Measurements from ENCODE around the gene RAPGEF4. TPM values are rescaled to one million over a fixed set of nuclear protein-coding genes. Genes with fewer than 3 reads are reported as not detected.

The RAPGEF4 gene
- total and polyA plus RNA-seq, 2 of the 8 experiments (the other 6 are each of a cell fraction or from before 2014, with no cell fraction given), result 1.2 to 2.6 TPM

DNA sequence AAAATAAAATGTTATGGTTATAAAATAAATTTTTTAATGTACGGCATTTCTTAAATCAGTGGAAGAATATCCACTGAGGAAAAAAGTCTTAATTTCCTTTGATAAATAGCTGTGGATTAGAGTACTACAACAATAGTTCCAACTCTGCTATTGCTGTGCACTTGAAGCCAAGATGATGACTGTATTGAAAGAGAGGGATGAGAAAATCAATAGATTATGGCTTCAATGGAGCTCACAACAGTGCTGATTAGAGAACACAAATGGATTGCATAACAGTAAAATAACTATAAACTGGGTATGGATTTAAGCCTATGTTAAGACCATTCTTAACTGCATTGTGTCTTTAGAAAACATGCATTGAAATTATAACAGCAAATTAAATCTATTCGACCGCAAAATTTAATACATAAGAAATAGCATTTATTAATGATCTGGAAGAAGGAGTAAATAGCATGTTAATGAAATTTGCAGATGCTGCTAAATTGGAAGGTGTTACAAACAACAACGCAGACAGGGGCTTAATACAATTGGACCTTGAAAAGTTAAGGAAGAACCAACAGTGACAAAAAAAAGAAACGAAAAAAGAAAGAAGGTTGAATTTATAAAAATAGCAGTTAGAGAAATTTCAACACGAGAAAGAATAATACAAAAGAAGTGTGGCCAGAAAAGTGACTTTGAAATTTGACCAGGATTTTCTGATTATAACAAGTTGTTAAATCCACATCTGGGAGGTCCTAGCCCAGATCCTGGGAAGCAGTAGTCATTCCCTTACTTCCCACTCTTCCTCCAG is 331.4 kb downstream of the RAPGEF4 start (continued):
- TF ChIP-seq, protein P1, sequence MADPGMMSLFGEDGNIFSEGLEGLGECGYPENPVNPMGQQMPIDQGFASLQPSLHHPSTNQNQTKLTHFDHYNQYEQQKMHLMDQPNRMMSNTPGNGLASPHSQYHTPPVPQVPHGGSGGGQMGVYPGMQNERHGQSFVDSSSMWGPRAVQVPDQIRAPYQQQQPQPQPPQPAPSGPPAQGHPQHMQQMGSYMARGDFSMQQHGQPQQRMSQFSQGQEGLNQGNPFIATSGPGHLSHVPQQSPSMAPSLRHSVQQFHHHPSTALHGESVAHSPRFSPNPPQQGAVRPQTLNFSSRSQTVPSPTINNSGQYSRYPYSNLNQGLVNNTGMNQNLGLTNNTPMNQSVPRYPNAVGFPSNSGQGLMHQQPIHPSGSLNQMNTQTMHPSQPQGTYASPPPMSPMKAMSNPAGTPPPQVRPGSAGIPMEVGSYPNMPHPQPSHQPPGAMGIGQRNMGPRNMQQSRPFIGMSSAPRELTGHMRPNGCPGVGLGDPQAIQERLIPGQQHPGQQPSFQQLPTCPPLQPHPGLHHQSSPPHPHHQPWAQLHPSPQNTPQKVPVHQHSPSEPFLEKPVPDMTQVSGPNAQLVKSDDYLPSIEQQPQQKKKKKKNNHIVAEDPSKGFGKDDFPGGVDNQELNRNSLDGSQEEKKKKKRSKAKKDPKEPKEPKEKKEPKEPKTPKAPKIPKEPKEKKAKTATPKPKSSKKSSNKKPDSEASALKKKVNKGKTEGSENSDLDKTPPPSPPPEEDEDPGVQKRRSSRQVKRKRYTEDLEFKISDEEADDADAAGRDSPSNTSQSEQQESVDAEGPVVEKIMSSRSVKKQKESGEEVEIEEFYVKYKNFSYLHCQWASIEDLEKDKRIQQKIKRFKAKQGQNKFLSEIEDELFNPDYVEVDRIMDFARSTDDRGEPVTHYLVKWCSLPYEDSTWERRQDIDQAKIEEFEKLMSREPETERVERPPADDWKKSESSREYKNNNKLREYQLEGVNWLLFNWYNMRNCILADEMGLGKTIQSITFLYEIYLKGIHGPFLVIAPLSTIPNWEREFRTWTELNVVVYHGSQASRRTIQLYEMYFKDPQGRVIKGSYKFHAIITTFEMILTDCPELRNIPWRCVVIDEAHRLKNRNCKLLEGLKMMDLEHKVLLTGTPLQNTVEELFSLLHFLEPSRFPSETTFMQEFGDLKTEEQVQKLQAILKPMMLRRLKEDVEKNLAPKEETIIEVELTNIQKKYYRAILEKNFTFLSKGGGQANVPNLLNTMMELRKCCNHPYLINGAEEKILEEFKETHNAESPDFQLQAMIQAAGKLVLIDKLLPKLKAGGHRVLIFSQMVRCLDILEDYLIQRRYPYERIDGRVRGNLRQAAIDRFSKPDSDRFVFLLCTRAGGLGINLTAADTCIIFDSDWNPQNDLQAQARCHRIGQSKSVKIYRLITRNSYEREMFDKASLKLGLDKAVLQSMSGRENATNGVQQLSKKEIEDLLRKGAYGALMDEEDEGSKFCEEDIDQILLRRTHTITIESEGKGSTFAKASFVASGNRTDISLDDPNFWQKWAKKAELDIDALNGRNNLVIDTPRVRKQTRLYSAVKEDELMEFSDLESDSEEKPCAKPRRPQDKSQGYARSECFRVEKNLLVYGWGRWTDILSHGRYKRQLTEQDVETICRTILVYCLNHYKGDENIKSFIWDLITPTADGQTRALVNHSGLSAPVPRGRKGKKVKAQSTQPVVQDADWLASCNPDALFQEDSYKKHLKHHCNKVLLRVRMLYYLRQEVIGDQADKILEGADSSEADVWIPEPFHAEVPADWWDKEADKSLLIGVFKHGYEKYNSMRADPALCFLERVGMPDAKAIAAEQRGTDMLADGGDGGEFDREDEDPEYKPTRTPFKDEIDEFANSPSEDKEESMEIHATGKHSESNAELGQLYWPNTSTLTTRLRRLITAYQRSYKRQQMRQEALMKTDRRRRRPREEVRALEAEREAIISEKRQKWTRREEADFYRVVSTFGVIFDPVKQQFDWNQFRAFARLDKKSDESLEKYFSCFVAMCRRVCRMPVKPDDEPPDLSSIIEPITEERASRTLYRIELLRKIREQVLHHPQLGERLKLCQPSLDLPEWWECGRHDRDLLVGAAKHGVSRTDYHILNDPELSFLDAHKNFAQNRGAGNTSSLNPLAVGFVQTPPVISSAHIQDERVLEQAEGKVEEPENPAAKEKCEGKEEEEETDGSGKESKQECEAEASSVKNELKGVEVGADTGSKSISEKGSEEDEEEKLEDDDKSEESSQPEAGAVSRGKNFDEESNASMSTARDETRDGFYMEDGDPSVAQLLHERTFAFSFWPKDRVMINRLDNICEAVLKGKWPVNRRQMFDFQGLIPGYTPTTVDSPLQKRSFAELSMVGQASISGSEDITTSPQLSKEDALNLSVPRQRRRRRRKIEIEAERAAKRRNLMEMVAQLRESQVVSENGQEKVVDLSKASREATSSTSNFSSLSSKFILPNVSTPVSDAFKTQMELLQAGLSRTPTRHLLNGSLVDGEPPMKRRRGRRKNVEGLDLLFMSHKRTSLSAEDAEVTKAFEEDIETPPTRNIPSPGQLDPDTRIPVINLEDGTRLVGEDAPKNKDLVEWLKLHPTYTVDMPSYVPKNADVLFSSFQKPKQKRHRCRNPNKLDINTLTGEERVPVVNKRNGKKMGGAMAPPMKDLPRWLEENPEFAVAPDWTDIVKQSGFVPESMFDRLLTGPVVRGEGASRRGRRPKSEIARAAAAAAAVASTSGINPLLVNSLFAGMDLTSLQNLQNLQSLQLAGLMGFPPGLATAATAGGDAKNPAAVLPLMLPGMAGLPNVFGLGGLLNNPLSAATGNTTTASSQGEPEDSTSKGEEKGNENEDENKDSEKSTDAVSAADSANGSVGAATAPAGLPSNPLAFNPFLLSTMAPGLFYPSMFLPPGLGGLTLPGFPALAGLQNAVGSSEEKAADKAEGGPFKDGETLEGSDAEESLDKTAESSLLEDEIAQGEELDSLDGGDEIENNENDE (IDR thresholded peaks at IDR 0.05; ENCODE audit: insufficient replicate concordance, low read length), result no peak
- TF ChIP-seq TCF12 (IDR thresholded peaks at IDR 0.05; ENCODE audit: low read depth, low read length) (no peak), SP2 (IDR thresholded peaks at IDR 0.05; ENCODE audit: low read length) (no peak), CEBPB (IDR thresholded peaks at IDR 0.05; ENCODE audit: low read depth, low read length) (no peak), GTF2F1 (IDR thresholded peaks at IDR 0.05; ENCODE audit: borderline replicate concordance, low read depth, low read length) (no peak), GABPA (IDR thresholded peaks at IDR 0.05; ENCODE audit: borderline replicate concordance, insufficient read depth, low read length) (no peak), HDAC6 (IDR thresholded peaks at IDR 0.05; ENCODE audit: low read depth, low read length) (no peak), TAF7 (optimal IDR thresholded peaks at IDR 0.05; ENCODE audit: borderline replicate concordance, low read depth, low read length) (no peak)
- TF ChIP-seq, protein P2, sequence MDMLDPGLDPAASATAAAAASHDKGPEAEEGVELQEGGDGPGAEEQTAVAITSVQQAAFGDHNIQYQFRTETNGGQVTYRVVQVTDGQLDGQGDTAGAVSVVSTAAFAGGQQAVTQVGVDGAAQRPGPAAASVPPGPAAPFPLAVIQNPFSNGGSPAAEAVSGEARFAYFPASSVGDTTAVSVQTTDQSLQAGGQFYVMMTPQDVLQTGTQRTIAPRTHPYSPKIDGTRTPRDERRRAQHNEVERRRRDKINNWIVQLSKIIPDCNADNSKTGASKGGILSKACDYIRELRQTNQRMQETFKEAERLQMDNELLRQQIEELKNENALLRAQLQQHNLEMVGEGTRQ (IDR thresholded peaks at IDR 0.05; ENCODE audit: low read length), result no peak

Data from H1 (cell line).